ENCODE measurements around the gene RAB37. TPM values are rescaled to one million over a fixed set of nuclear protein-coding genes. Genes with fewer than 3 reads are reported as not detected.
A peak's percentile ranks its signal among the peaks of the same experiment; 100 is the strongest.

Gene RAB37
- total and polyA plus RNA-seq, 9 of the 15 experiments (the other 6 are each of a cell fraction or from before 2014, with no cell fraction given) = 0.03 to 0.27 (median 0.11) TPM; not detected in 4

GRCh38 chr17:74748529-74749278 is 11.6 kb downstream of the RAB37 start, which contains the start of gene NHERF1 (continued):
- TF ChIP-seq ZNF324 (CRISPR knock-in tag; IDR thresholded peaks at IDR 0.05) (no peak), SNAPC5 (CRISPR knock-in tag; IDR thresholded peaks at IDR 0.05) (no peak), ZNF24 (IDR thresholded peaks at IDR 0.05) (no peak), ATF2 (CRISPR knock-in tag; IDR thresholded peaks at IDR 0.05) (no peak), MYBL2 (IDR thresholded peaks at IDR 0.05; ENCODE audit: low read depth) (no peak), MYBL2 (CRISPR knock-in tag; IDR thresholded peaks at IDR 0.05; ENCODE audit: borderline replicate concordance) (no peak), HDAC3 (IDR thresholded peaks at IDR 0.05; ENCODE audit: borderline replicate concordance, partially characterized antibody) (no peak), LEF1 (IDR thresholded peaks at IDR 0.05) (no peak), SMAD2 (IDR thresholded peaks at IDR 0.05; ENCODE audit: low read depth, low read length) (no peak), THRA (IDR thresholded peaks at IDR 0.05) (no peak), U2AF2 (optimal IDR thresholded peaks at IDR 0.05; ENCODE audit: low read depth, low read length) (no peak), RB1 (IDR thresholded peaks at IDR 0.05; ENCODE audit: low read depth) (peak; percentile 67; the same call in 1 of the 2 replicates), ZC3H11A (IDR thresholded peaks at IDR 0.05; ENCODE audit: low read depth, low read length) (no peak), ZNF212 (CRISPR knock-in tag; IDR thresholded peaks at IDR 0.05) (0 out of 2 replicates have a peak, but pooled peaks have one; percentile 30), E2F8 (IDR thresholded peaks at IDR 0.05; ENCODE audit: low read depth, partially characterized antibody) (no peak), CBFA2T3 (IDR thresholded peaks at IDR 0.05) (no peak), RBM25 (IDR thresholded peaks at IDR 0.05; ENCODE audit: low read depth, low read length, severe bottlenecking) (peak; percentile 97), ZHX1 (conservative IDR thresholded peaks at IDR 0.05; ENCODE audit: low read length) (no peak), SNRNP70 (optimal IDR thresholded peaks at IDR 0.05; ENCODE audit: low read depth, low read length) (no peak), MCM3 (IDR thresholded peaks at IDR 0.05) (no peak), HMG20A (CRISPR knock-in tag; conservative IDR thresholded peaks at IDR 0.05) (no peak)

Data from K562 (cell line).